HG03025 (cell line): ENCODE data around the gene TOLLIP.
"Not testable (repeated sequence)": the region's sequence is repeated elsewhere in the genome, so short reads cannot be mapped to it uniquely, and the experiment has no call there.

ENCODE experiments used
- ATAC-seq: cut with Tn5 transposase; IDR thresholded peaks from one replicate; pipeline ENCODE4 v1.9.1; 2021; ENCODE audit warnings: mild to moderate bottlenecking, moderate library complexity; ENCODE audit not compliant: unreplicated experiment, low FRiP score

TOLLIP gene

GRCh38 chr11:1252371-1253102 is 56.9 kb downstream of the TOLLIP start:
- no peak for ATAC-seq

GRCh38 chr11:1251236-1251770 is 58.1 kb downstream of the TOLLIP start:
- ATAC-seq = no peak

GRCh38 chr11:1250411-1250810 is 59.0 kb downstream of the TOLLIP start:
- not testable (repeated sequence) for ATAC-seq

DNA sequence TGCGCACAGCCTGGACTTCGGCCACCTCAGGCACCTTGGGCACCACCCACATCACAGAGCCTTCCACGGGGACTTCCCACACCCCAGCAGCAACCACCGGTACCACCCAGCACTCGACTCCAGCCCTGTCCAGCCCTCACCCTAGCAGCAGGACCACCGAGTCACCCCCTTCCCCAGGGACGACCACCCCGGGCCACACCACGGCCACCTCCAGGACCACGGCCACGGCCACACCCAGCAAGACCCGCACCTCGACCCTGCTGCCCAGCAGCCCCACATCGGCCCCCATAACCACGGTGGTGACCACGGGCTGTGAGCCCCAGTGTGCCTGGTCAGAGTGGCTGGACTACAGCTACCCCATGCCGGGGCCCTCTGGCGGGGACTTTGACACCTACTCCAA is 60.5 kb downstream of the TOLLIP start:
- not testable (repeated sequence) for ATAC-seq

GRCh38 chr11:1247026-1247425 is 62.4 kb downstream of the TOLLIP start:
- not testable (repeated sequence) for ATAC-seq

DNA sequence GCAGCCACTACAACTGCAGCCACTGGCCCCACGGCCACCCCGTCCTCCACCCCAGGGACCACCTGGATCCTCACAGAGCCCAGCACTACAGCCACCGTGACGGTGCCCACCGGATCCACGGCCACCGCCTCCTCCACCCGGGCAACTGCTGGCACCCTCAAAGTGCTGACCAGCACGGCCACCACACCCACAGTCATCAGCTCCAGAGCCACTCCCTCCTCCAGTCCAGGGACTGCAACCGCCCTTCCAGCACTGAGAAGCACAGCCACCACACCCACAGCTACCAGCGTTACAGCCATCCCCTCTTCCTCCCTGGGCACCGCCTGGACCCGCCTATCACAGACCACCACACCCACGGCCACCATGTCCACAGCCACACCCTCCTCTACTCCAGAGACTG is 63.1 kb downstream of the TOLLIP start:
- ATAC-seq = not testable (repeated sequence)

GRCh38 chr11:1245717-1246116 is 63.7 kb downstream of the TOLLIP start:
- not testable (repeated sequence) for ATAC-seq

DNA sequence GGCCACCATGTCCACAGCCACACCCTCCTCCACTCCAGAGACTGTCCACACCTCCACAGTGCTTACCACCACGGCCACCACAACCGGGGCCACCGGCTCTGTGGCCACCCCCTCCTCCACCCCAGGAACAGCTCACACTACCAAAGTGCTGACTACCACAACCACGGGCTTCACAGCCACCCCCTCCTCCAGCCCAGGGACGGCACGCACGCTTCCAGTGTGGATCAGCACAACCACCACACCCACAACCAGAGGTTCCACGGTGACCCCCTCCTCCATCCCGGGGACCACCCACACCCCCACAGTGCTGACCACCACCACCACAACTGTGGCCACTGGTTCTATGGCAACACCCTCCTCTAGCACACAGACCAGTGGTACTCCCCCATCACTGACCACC is 64.9 kb downstream of the TOLLIP start:
- ATAC-seq = not testable (repeated sequence)

DNA sequence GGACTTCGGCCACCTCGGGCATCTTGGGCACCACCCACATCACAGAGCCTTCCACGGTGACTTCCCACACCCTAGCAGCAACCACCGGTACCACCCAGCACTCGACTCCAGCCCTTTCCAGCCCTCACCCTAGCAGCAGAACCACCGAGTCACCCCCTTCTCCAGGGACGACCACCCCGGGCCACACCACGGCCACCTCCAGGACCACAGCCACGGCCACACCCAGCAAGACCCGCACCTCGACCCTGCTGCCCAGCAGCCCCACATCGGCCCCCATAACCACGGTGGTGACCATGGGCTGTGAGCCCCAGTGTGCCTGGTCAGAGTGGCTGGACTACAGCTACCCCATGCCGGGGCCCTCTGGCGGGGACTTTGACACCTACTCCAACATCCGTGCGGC is 65.9 kb downstream of the TOLLIP start:
- not testable (repeated sequence) for ATAC-seq

GRCh38 chr11:1242751-1243150 is 66.7 kb downstream of the TOLLIP start:
- not testable (repeated sequence) for ATAC-seq

GRCh38 chr11:1242289-1242688 is 67.1 kb downstream of the TOLLIP start:
- no peak for ATAC-seq

- no peak for ATAC-seq
Observed at GRCh38 chr11:1241706-1242105, 67.7 kb downstream of the TOLLIP start.

GRCh38 chr11:1240771-1241170 is 68.7 kb downstream of the TOLLIP start:
- no peak for ATAC-seq

GRCh38 chr11:1239596-1240205 is 69.7 kb downstream of the TOLLIP start:
- ATAC-seq = no peak

- no peak for ATAC-seq
Observed at GRCh38 chr11:1238767-1239595, 70.5 kb downstream of the TOLLIP start.

DNA sequence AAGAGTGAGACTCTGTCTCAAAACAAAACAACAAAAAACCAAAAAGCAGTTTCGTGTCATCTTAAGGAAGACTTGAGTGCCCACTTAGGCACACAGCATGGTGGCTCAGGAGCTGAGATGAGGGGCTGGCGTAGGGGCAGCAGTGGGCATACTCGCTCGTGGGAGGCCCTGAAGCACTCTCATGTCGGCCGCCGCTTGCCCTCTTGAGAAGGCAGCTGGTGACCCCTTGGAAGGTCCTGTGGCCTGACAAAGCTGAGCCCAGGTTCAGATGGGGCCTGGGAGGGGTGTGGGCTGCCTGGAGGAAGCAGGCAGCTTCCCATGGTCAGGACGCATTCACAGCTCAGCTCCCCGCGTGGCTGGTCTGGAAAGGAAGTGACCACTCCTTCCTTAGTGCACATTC is 71.6 kb downstream of the TOLLIP start:
- ATAC-seq = no peak

DNA sequence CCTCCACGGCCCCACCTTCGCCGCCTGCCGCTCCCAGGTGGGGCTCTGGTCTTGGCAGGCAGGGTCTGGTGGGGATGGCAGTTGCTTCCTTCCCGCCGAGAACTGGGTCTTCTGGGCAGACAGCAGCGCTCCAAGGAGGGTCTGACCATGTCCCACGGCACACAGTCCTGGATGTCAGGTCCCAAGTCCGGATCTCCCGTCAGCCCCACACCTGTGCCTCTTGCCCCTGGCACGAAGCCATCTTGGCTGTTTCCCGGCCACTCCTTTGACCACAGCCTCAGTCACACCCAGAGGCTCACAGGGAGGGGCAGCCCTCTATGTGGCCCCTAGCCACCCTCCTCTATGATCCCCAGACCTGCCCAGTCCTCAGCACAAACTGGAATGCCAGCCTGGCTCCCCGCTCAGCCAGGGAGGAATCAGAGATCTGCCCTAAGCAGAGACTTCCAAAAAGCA is 72.3 kb downstream of the TOLLIP start:
- no peak for ATAC-seq

DNA sequence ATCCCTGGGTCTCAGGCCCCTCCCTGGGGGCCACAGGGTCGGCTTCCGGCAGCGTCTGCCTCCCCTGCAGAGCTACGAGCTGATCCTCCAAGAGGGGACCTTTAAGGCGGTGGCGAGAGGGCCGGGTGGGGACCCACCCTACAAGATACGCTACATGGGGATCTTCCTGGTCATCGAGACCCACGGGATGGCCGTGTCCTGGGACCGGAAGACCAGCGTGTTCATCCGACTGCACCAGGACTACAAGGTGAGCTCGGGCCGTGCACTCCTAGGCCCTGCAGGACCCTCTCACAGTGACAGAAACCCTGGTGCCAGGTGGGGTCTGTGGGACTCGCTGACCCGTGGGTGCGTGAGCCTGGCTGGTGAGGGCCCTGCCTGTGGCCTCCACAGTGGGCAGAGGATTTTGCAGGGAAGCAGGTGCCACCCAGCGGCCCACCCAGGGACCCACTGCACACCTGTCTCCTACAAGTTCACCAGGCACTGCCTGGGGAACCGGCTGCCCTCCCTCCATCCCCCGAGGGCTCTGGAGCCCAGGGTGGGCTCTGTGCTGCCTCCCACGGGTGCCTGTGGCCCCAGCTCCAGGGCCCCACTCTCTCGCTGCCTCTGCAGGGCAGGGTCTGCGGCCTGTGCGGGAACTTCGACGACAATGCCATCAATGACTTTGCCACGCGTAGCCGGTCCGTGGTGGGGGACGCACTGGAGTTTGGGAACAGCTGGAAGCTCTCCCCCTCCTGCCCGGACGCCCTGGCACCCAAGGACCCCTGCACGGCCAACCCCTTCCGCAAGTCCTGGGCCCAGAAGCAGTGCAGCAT is 72.9 kb downstream of the TOLLIP start:
- ATAC-seq = no peak

DNA sequence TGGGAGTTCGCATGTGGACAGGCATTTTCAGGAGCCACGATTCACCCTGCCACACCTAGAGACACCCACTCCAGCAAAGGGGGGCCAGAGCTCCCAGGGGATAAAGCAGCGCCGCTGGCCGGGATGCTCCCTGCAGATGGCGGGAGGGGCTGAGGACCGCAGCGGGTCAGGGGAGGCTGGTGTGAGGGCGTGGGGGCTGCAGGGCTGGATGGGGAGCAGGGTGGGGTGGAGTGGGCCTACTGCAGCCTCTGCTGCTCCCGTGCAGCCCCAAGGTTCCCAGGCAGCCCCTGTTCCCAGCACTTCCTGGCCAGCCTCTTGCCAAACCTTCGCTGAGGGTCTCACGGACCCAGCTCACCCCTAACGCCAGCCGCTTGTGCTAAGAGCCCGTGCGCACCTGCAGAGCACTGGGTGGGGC is 73.5 kb downstream of the TOLLIP start:
- ATAC-seq = no peak

DNA sequence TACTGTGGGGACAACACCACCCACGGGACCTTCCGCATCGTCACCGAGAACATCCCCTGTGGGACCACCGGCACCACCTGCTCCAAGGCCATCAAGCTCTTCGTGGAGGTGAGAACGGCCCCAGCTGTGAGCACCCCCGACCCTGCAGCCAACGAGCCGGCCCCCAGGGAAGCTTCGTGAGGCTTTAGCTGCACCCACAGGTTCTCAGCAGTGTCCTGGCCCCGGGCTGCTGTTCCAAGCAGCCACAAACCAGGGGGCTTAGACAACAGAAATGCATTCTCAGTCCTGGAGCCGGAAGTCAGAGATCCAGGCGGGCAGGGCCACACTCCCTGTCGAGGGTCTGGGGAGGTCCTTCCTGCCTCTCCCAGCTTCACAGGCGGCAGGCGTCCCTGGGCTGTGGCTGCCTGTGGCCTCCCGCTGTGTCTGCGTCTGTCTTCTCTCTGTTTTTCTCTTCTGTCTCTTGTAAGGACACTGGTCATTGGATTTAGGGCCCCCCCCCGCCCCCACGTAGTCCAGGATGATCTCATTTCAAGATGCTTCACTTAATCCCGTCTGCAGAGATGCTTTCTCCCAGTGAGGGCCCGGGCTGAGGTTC is 74.0 kb downstream of the TOLLIP start:
- ATAC-seq = no peak
